ENCODE results near the gene BTBD2. TPM values are rescaled to one million over a fixed set of nuclear protein-coding genes. Genes with fewer than 3 reads are reported as not detected.

The BTBD2 gene
- total RNA-seq, 2 experiments from 2014 or later: 37.4 to 52.7 TPM

GRCh38 chr19:2032296-2032941 is 16.9 kb upstream of the BTBD2 start:
- DNase-seq (peak; percentile 59), ATAC-seq (peak; percentile 42)
- H3K4me1 Mint-ChIP-seq: peaks cover 24% of the 10 kb centered on the region
- peak overlapping the region; percentile 55 for H3K4me3 Mint-ChIP-seq
- H3K9me3 Mint-ChIP-seq (ENCODE audit: low read depth): no peaks in the 10 kb centered on the region
- H3K27ac Mint-ChIP-seq: peak overlapping the region; percentile 67
- no peaks in the 10 kb centered on the region for H3K36me3 Mint-ChIP-seq
- CTCF ChIA-PET: interaction anchor here (0.9 to 2.1 kb wide), 5 partner anchors 10 to 135 kb away, joined by 3 to 14 read pairs (median 4); no protein-coding TSS in a partner anchor
- H3K27me3 Mint-ChIP-seq: no peaks in the 10 kb centered on the region

- Mint-ChIP-seq H3K9me3 (ENCODE audit: low read depth) (peaks cover 1% of the 10 kb centered on the region), H3K36me3 (peaks cover 5% of the 10 kb centered on the region), H3K27ac (no peak overlapping the region), H3K4me3 (no peak overlapping the region), H3K27me3 (no peaks in the 10 kb centered on the region), H3K4me1 (peaks cover 11% of the 10 kb centered on the region)
- ATAC-seq (no peak), DNase-seq (no peak)
- CTCF ChIA-PET: interaction anchor here (1.3 kb wide), 1 partner anchor 36 kb away, joined by 5 read pairs; no protein-coding TSS in a partner anchor
These were observed 11.8 kb upstream of the BTBD2 start for GRCh38 chr19:2027361-2027760.

- H3K4me3 Mint-ChIP-seq: no peak overlapping the region
- H3K27ac Mint-ChIP-seq: no peak overlapping the region
- DNase-seq: no peak
- H3K4me1 Mint-ChIP-seq: peaks cover 5% of the 10 kb centered on the region
- H3K9me3 Mint-ChIP-seq (ENCODE audit: low read depth): peaks cover 1% of the 10 kb centered on the region
- H3K36me3 Mint-ChIP-seq: peaks cover 5% of the 10 kb centered on the region
- CTCF ChIA-PET: no interaction called here
- ATAC-seq: no peak
- no peaks in the 10 kb centered on the region for H3K27me3 Mint-ChIP-seq
These were observed 11.3 kb upstream of the BTBD2 start for GRCh38 chr19:2026770-2027169.

- peaks cover 5% of the 10 kb centered on the region for H3K36me3 Mint-ChIP-seq
- ATAC-seq: no peak
- no peaks in the 10 kb centered on the region for H3K27me3 Mint-ChIP-seq
- CTCF ChIA-PET: interaction anchor here (0.8 kb wide), 1 partner anchor 93 kb away, joined by 3 read pairs; no protein-coding TSS in a partner anchor
- H3K27ac Mint-ChIP-seq: peak overlapping the region; percentile 9
- peaks cover 4% of the 10 kb centered on the region for H3K4me1 Mint-ChIP-seq
- no peak for DNase-seq
- no peak overlapping the region for H3K4me3 Mint-ChIP-seq
- H3K9me3 Mint-ChIP-seq (ENCODE audit: low read depth): peaks cover 1% of the 10 kb centered on the region
These were observed 6.8 kb upstream of the BTBD2 start for GRCh38 chr19:2022289-2022688.

GRCh38 chr19:2021453-2022140 is 6.1 kb upstream of the BTBD2 start:
- ATAC-seq (no peak), DNase-seq (no peak)
- CTCF ChIA-PET: interaction anchor here (0.6 to 1.3 kb wide), 2 partner anchors 22 to 34 kb away, joined by 3 to 4 read pairs; no protein-coding TSS in a partner anchor
- Mint-ChIP-seq H3K36me3 (peaks cover 5% of the 10 kb centered on the region), H3K9me3 (ENCODE audit: low read depth) (peaks cover 1% of the 10 kb centered on the region), H3K4me1 (peaks cover 4% of the 10 kb centered on the region), H3K27ac (no peak overlapping the region), H3K4me3 (no peak overlapping the region), H3K27me3 (no peaks in the 10 kb centered on the region)

GRCh38 chr19:2018752-2019151 is 3.2 kb upstream of the BTBD2 start:
- Mint-ChIP-seq H3K9me3 (ENCODE audit: low read depth) (peaks cover 1% of the 10 kb centered on the region), H3K4me1 (peaks cover 8% of the 10 kb centered on the region), H3K27me3 (no peaks in the 10 kb centered on the region), H3K4me3 (no peak overlapping the region), H3K27ac (no peak overlapping the region), H3K36me3 (peaks cover 2% of the 10 kb centered on the region)
- ATAC-seq (no peak), DNase-seq (no peak)
- CTCF ChIA-PET: interaction anchor here (0.7 to 4.4 kb wide), 16 partner anchors 10 to 431 kb away, joined by 3 to 19 read pairs (median 6); partner anchors contain the start of gene DOT1L

GRCh38 chr19:2016041-2016807 is 710 bp upstream of the BTBD2 start:
- no peaks in the 10 kb centered on the region for H3K27me3 Mint-ChIP-seq
- peak; percentile 82 for DNase-seq
- peak overlapping the region; percentile 48 for H3K4me3 Mint-ChIP-seq
- CTCF ChIA-PET: interaction anchor here (0.6 to 1.6 kb wide), 4 partner anchors 47 to 450 kb away, joined by 3 to 5 read pairs (median 4); no protein-coding TSS in a partner anchor
- peaks cover 9% of the 10 kb centered on the region for H3K4me1 Mint-ChIP-seq
- peaks cover 1% of the 10 kb centered on the region for H3K36me3 Mint-ChIP-seq
- no peak overlapping the region for H3K27ac Mint-ChIP-seq
- peak; percentile 69 for ATAC-seq
- H3K9me3 Mint-ChIP-seq (ENCODE audit: low read depth): no peaks in the 10 kb centered on the region

- peaks cover 9% of the 10 kb centered on the region for H3K4me1 Mint-ChIP-seq
- no peaks in the 10 kb centered on the region for H3K9me3 Mint-ChIP-seq (ENCODE audit: low read depth)
- CTCF ChIA-PET: no interaction called here
- H3K27ac Mint-ChIP-seq: no peak overlapping the region
- no peaks in the 10 kb centered on the region for H3K27me3 Mint-ChIP-seq
- H3K4me3 Mint-ChIP-seq: peak overlapping the region; percentile 62
- ATAC-seq (peak; percentile 60), DNase-seq (peak; percentile 49)
- H3K36me3 Mint-ChIP-seq: peaks cover 1% of the 10 kb centered on the region
These were observed 545 bp downstream of the BTBD2 start for GRCh38 chr19:2014731-2015607.

GRCh38 chr19:2014131-2014571 is 1.4 kb downstream of the BTBD2 start:
- H3K4me1 Mint-ChIP-seq: peaks cover 6% of the 10 kb centered on the region
- no peaks in the 10 kb centered on the region for H3K9me3 Mint-ChIP-seq (ENCODE audit: low read depth)
- ATAC-seq: no peak
- H3K4me3 Mint-ChIP-seq: no peak overlapping the region
- H3K36me3 Mint-ChIP-seq: peaks cover 1% of the 10 kb centered on the region
- H3K27ac Mint-ChIP-seq: no peak overlapping the region
- CTCF ChIA-PET: no interaction called here
- H3K27me3 Mint-ChIP-seq: no peaks in the 10 kb centered on the region
- no peak for DNase-seq

- ATAC-seq (no peak), DNase-seq (no peak)
- H3K36me3 Mint-ChIP-seq: peaks cover 1% of the 10 kb centered on the region
- H3K4me1 Mint-ChIP-seq: peaks cover 6% of the 10 kb centered on the region
- H3K27ac Mint-ChIP-seq: no peak overlapping the region
- no peaks in the 10 kb centered on the region for H3K9me3 Mint-ChIP-seq (ENCODE audit: low read depth)
- no peaks in the 10 kb centered on the region for H3K27me3 Mint-ChIP-seq
- CTCF ChIA-PET: no interaction called here
- no peak overlapping the region for H3K4me3 Mint-ChIP-seq
These were observed 1.9 kb downstream of the BTBD2 start for GRCh38 chr19:2013683-2013961.

- no peaks in the 10 kb centered on the region for H3K27me3 Mint-ChIP-seq
- H3K4me1 Mint-ChIP-seq: peaks cover 6% of the 10 kb centered on the region
- H3K9me3 Mint-ChIP-seq (ENCODE audit: low read depth): no peaks in the 10 kb centered on the region
- peaks cover 1% of the 10 kb centered on the region for H3K36me3 Mint-ChIP-seq
- H3K27ac Mint-ChIP-seq: no peak overlapping the region
- CTCF ChIA-PET: no interaction called here
- DNase-seq: no peak
- no peak overlapping the region for H3K4me3 Mint-ChIP-seq
- ATAC-seq: no peak
These were observed 2.4 kb downstream of the BTBD2 start for GRCh38 chr19:2012941-2013682.

GRCh38 chr19:2011169-2011568 is 4.3 kb downstream of the BTBD2 start:
- no peak overlapping the region for H3K4me3 Mint-ChIP-seq
- peaks cover 3% of the 10 kb centered on the region for H3K36me3 Mint-ChIP-seq
- H3K27me3 Mint-ChIP-seq: no peaks in the 10 kb centered on the region

More at GRCh38 chr19:2011169-2011568, 4.3 kb downstream of the BTBD2 start:
- Mint-ChIP-seq H3K27ac (no peak overlapping the region), H3K9me3 (ENCODE audit: low read depth) (no peaks in the 10 kb centered on the region), H3K4me1 (peaks cover 3% of the 10 kb centered on the region)
- CTCF ChIA-PET: no interaction called here
- DNase-seq: no peak
- ATAC-seq: no peak

Measured in activated CD8-positive, alpha-beta memory T cell treated with anti-CD3 and anti-CD28 coated beads, Interleukin-2, amount 10 ng/mL, durations not matched to agents 7 days and 5 days (primary cell).